Measurements from ENCODE around the gene RPL36A. TPM values are rescaled to one million over a fixed set of nuclear protein-coding genes. Genes with fewer than 3 reads are reported as not detected.

RPL36A gene
- total and polyA plus RNA-seq, 10 of the 15 experiments (the other 5 are each of a cell fraction or from before 2014, with no cell fraction given): 425 to 4,528 (median 3,270) TPM

DNA sequence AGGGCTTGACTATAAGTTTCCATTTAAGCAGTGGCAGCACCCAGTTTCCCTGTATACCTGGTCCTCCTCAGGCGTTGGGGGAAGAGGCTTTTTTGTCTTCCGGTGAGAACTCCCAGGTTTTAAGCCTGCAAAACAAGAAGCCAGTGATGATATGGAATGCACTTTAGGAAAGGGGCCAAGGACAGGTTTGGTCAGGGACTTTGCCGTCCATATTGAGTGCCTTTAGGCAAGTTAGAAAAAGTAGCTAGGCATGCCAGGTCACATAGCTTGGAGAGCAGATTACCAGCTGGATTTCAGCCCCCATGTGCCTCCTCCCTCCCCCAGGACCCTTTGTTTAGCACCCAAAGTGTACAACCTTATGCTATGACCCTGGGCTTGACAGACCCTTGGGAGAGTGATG is 28.7 kb upstream of the RPL36A start:
- Histone ChIP-seq H3K9ac (ENCODE audit: control insufficient read depth, insufficient read depth, low read length) (no peak overlapping the region), H3K27ac (ENCODE audit: control insufficient read depth, insufficient read depth) (no peak overlapping the region), H3K9me3 (replicated peaks; ENCODE audit: control insufficient read depth, insufficient read depth, low read length) (no peaks in the 10 kb centered on the region), H2AFZ (ENCODE audit: control insufficient read depth, low read depth, low read length) (no peak overlapping the region), H3K4me2 (ENCODE audit: control insufficient read depth, insufficient read depth) (no peak overlapping the region), H3K27me3 (replicated peaks in 1 of 2; ENCODE audit: control insufficient read depth in 2 of 2, insufficient read depth in 2 of 2, low read length in 1 of 2) (no peaks in the 10 kb centered on the region), H3K36me3 (ENCODE audit: control insufficient read depth in 2 of 2, insufficient read depth in 2 of 2, low read length in 1 of 2) (peaks cover 8 to 15% of the 10 kb centered on the region in 2 experiments), H4K20me1 (ENCODE audit: control insufficient read depth, insufficient read depth) (no peaks in the 10 kb centered on the region), H3K79me2 (ENCODE audit: control insufficient read depth, insufficient read depth, low read length) (no peaks in the 10 kb centered on the region), H3K4me3 (no peak overlapping the region), H3K4me1 (ENCODE audit: control insufficient read depth, insufficient read depth, low read length) (no peaks in the 10 kb centered on the region)
- FAIRE-seq: no peak
- DNase-seq (ENCODE audit: low read depth, low spot score): no peak
- ATAC-seq: no peak
- POLR2A ChIA-PET: no interaction called here
- SMC1A ChIA-PET (ENCODE audit: uncharacterized antibody, unreplicated experiment): no interaction called here
- intact Hi-C loops (cut with micrococcal nuclease; ENCODE audit: unreplicated experiment) (no loop called here), in situ Hi-C loops (cut with MboI) (no loop called here)
- WGBS (ENCODE audit: insufficient coverage, insufficient replicate concordance, low lambda C conversion rate, missing lambda C conversion rate): 69% methylated on average over 3 of the region's 3 CpGs
- RAD21 ChIA-PET (ENCODE audit: unreplicated experiment): no interaction called here
- CTCF ChIA-PET: no interaction called here
- BruUV-seq (replicated peaks): no TSS peak
- no peak for TF ChIP-seq ZZZ3 (IDR thresholded peaks at IDR 0.05; ENCODE audit: control insufficient read depth, insufficient read length, low read depth)
- TF ChIP-seq, protein P1, sequence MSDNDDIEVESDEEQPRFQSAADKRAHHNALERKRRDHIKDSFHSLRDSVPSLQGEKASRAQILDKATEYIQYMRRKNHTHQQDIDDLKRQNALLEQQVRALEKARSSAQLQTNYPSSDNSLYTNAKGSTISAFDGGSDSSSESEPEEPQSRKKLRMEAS (IDR thresholded peaks at IDR 0.05; ENCODE audit: low read depth, low read length): no peak
- TF ChIP-seq HDAC6 (IDR thresholded peaks at IDR 0.05; ENCODE audit: unreplicated experiment): no peak
- TF ChIP-seq, protein P2, sequence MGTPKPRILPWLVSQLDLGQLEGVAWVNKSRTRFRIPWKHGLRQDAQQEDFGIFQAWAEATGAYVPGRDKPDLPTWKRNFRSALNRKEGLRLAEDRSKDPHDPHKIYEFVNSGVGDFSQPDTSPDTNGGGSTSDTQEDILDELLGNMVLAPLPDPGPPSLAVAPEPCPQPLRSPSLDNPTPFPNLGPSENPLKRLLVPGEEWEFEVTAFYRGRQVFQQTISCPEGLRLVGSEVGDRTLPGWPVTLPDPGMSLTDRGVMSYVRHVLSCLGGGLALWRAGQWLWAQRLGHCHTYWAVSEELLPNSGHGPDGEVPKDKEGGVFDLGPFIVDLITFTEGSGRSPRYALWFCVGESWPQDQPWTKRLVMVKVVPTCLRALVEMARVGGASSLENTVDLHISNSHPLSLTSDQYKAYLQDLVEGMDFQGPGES (IDR thresholded peaks at IDR 0.05): no peak
- TF ChIP-seq RB1 (IDR thresholded peaks at IDR 0.05; ENCODE audit: borderline replicate concordance): no peak
- no peak for TF ChIP-seq YY1 (IDR thresholded peaks at IDR 0.05; ENCODE audit: low read depth, low read length)
- TF ChIP-seq SMARCA5 (IDR thresholded peaks at IDR 0.05): no peak

DNA sequence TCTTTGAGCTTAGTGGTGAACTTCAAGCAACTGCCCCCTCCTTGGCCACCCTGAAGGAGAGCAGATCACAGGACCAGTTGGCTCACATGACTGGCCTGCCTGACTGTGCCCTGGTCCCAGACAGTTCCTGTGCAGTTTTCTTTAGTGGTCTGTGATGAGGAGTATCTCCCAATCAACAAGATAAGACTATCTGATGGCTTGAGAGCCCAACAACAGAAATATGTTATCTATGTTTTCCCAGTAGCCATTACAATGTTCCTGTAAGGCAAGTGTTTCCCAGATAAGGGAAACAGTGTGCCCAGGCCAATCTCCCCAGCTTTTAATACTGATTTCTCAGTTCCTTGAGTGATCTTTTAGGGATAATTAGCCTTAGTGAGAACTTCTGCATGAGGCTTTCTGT is 28.1 kb upstream of the RPL36A start:
- no peak for ATAC-seq
- RAD21 ChIA-PET (ENCODE audit: unreplicated experiment): no interaction called here

More for the DNA sequence above, 28.1 kb upstream of the RPL36A start:
- no peak overlapping the region for H2AFZ ChIP-seq (ENCODE audit: control insufficient read depth, low read depth, low read length)
- no peak for FAIRE-seq
- intact Hi-C loops (cut with micrococcal nuclease; ENCODE audit: unreplicated experiment) (no loop called here), in situ Hi-C loops (cut with MboI) (no loop called here)
- no peaks in the 10 kb centered on the region for H4K20me1 ChIP-seq (ENCODE audit: control insufficient read depth, insufficient read depth)
- ChIA-PET CTCF (no interaction called here), SMC1A (ENCODE audit: uncharacterized antibody, unreplicated experiment) (no interaction called here), POLR2A (no interaction called here)
- H3K27me3 ChIP-seq (replicated peaks in 1 of 2; ENCODE audit: control insufficient read depth in 2 of 2, insufficient read depth in 2 of 2, low read length in 1 of 2): no peaks in the 10 kb centered on the region
- H3K9me3 ChIP-seq (replicated peaks; ENCODE audit: control insufficient read depth, insufficient read depth, low read length): no peaks in the 10 kb centered on the region
- H3K79me2 ChIP-seq (ENCODE audit: control insufficient read depth, insufficient read depth, low read length): no peaks in the 10 kb centered on the region
- no peaks in the 10 kb centered on the region for H3K4me1 ChIP-seq (ENCODE audit: control insufficient read depth, insufficient read depth, low read length)
- H3K4me2 ChIP-seq (ENCODE audit: control insufficient read depth, insufficient read depth): no peak overlapping the region
- no TSS peak for BruUV-seq (replicated peaks)
- DNase-seq (ENCODE audit: low read depth, low spot score): no peak
- peaks cover 8 to 15% of the 10 kb centered on the region in 2 experiments for H3K36me3 ChIP-seq (ENCODE audit: control insufficient read depth in 2 of 2, insufficient read depth in 2 of 2, low read length in 1 of 2)
- H3K27ac ChIP-seq (ENCODE audit: control insufficient read depth, insufficient read depth): no peak overlapping the region
- no peak overlapping the region for H3K9ac ChIP-seq (ENCODE audit: control insufficient read depth, insufficient read depth, low read length)
- no peak overlapping the region for H3K4me3 ChIP-seq
- TF ChIP-seq PML (IDR thresholded peaks at IDR 0.05; ENCODE audit: low read length) (no peak), GATAD2B (conservative IDR thresholded peaks at IDR 0.05; ENCODE audit: low read depth) (no peak), STAT3 (IDR thresholded peaks at IDR 0.05; ENCODE audit: low read depth, low read length) (no peak), CEBPB (IDR thresholded peaks at IDR 0.05; ENCODE audit: borderline replicate concordance in 1 of 2, low read depth in 2 of 2, low read length in 2 of 2) (no peak)

Data from GM12878 (cell line).